CD4-positive, alpha-beta T cell (primary cell): Measurements from ENCODE around the gene DAB2. TPM values are rescaled to one million over a fixed set of nuclear protein-coding genes. Genes with fewer than 3 reads are reported as not detected.

Source experiments
- ATAC-seq: fragments of 200-7000 bp; cut with Tn5 transposase; one replicate; pipeline ENCODE4 v1.10.0; 2022; ENCODE audit warnings: mild to moderate bottlenecking; ENCODE audit not compliant: poor library complexity
- CTCF ChIA-PET: fragments of 350-600 bp; sonication (Branson Sonifier 250); formaldehyde crosslinking; loops from one replicate; lab custom pipeline; 2021; ENCODE audit warnings: antibody characterized with exemption, inconsistent platforms; lab: Charles Lee
- POLR2A ChIA-PET: fragments of 350-600 bp; sonication (Branson Sonifier 250); formaldehyde crosslinking; loops from one replicate; lab custom pipeline; 2021; ENCODE audit warnings: antibody characterized with exemption, inconsistent platforms; lab: Charles Lee
- DNase-seq, 14 experiments: peaks; one replicate each; pipeline ENCODE4 v3.0.0-alpha.2; 2013 to 2020; ENCODE audit warnings: mixed read lengths in 2 of 14
- H3K27ac ChIP-seq, 2 donors: one replicate each; pipeline versions ENCODE4 v1.5.1 to v1.7.0; 2013; ENCODE audit warnings: low read length in 2 of 2, low read depth in 1 of 2, mild to moderate bottlenecking in 1 of 2
- H3K27me3 ChIP-seq, 2 experiments: 1 replicate in 1 of 2; 2 replicates in 1 of 2; pipeline versions ENCODE4 v1.6.1 to v1.7.0; 2013; ENCODE audit warnings: low read length in 2 of 2, control low read depth in 1 of 2, mild to moderate bottlenecking in 1 of 2, moderate library complexity in 1 of 2; ENCODE audit not compliant: insufficient read depth in 2 of 2, control insufficient read depth in 1 of 2
- H3K36me3 ChIP-seq: one replicate; pipeline ENCODE4 v1.6.1; 2013; ENCODE audit warnings: low read length, control low read depth; ENCODE audit not compliant: insufficient read depth
- H3K4me1 ChIP-seq: one replicate; pipeline ENCODE4 v1.6.1; 2013; ENCODE audit warnings: low read length, control low read depth; ENCODE audit not compliant: insufficient read depth
- H3K4me3 ChIP-seq: one replicate; pipeline ENCODE4 v1.5.1; 2013; ENCODE audit warnings: mild to moderate bottlenecking, low read length, moderate library complexity
- H3K9me3 ChIP-seq, 2 experiments: 1 replicate in 1 of 2; 2 replicates in 1 of 2; pipeline versions ENCODE4 v1.6.1 to v1.7.0; 2013; ENCODE audit warnings: low read length in 2 of 2, mild to moderate bottlenecking in 2 of 2, control low read depth in 1 of 2, moderate library complexity in 1 of 2; ENCODE audit not compliant: control insufficient read depth in 1 of 2, insufficient read depth in 1 of 2
- H3K27ac Mint-ChIP-seq: one replicate; pipeline ENCODE4 v1.8.0; 2020; ENCODE audit warnings: mixed read lengths
- H3K27me3 Mint-ChIP-seq: one replicate; pipeline ENCODE4 v1.8.0; 2021; ENCODE audit warnings: mixed read lengths
- H3K36me3 Mint-ChIP-seq: one replicate; pipeline ENCODE4 v1.8.0; 2021; ENCODE audit warnings: low read depth, mixed read lengths
- H3K4me1 Mint-ChIP-seq: one replicate; pipeline ENCODE4 v1.8.0; 2021; ENCODE audit warnings: low read depth, mixed read lengths
- H3K4me3 Mint-ChIP-seq: one replicate; pipeline ENCODE4 v1.8.0; 2020; ENCODE audit warnings: mild to moderate bottlenecking, mixed read lengths
- H3K9me3 Mint-ChIP-seq: one replicate; pipeline ENCODE4 v1.8.0; 2020; ENCODE audit warnings: mixed read lengths
- CTCF ChIP-seq: fragments of 200-600 bp; IDR thresholded peaks from one replicate; pipeline ENCODE4 v1.8.0; 2022; ENCODE audit warnings: antibody characterized with exemption, mild to moderate bottlenecking
- intact Hi-C, 2 experiments: fragments of 100-400 bp; cut with DNase I in 1 of 2; cut with micrococcal nuclease in 1 of 2; formaldehyde crosslinking; loops; one replicate each; pipeline versions ENCODE4 v1.15.1 to v1.9.0; 2023 to 2025; cut with DNase I, micrococcal nuclease
- polyA plus RNA-seq, 2 donors: library from polyadenylated mRNA; unstranded; fragments of 120-200 nt; gene quantifications; one replicate each; pipeline ENCODE4 v1.2.1, GENCODE V29; 2013
- total RNA-seq, 174 experiments: library from RNA in 2 of 174; stranded (reverse) in 2 of 174; gene quantifications; one replicate each; pipeline ENCODE4 v1.2.3 and lab custom pipeline; 2021 to 2026

The DAB2 gene
- under 1 TPM; 0.31 to 0.47 TPM for total RNA-seq
- 2.0 TPM for polyA plus RNA-seq (2013, experiment 1 of 2)
- polyA plus RNA-seq (2013, experiment 2 of 2), result 3.4 TPM
- 0 to 5.0 (median 0.38) reads per million in 172 experiments for total RNA-seq (lab: John Stamatoyannopoulos, UW)

GRCh38 chr5:39424736-39425637 lies at the start of gene DAB2:
Gene DAB2, minus strand, starts transcription at chr5:39424980. Its CDS starts 30,660 bp downstream, at chr5:39394320.
- Histone ChIP-seq H3K36me3 (no peaks in the 10 kb centered on the region), H3K27me3 (peaks cover 21 to 53% of the 10 kb centered on the region in 2 experiments), H3K4me1 (peaks cover 13% of the 10 kb centered on the region), H3K4me3 (peak within 1 kb of the TSS; percentile 51), H3K9me3 (no peaks in the 10 kb centered on the region), H3K27ac (no peak within 1 kb of the TSS)
- CTCF ChIA-PET, result interaction anchor here (1.0 to 1.5 kb wide), 2 partner anchors 11 to 49 kb away, joined by 3 to 4 read pairs; no protein-coding TSS in a partner anchor
- H3K27me3 Mint-ChIP-seq, result peaks cover 67% of the 10 kb centered on the region
- H3K36me3 Mint-ChIP-seq, result no peaks in the 10 kb centered on the region
- ATAC-seq (peak; percentile 69), DNase-seq (peak; percentile 2 to 64 (median 20))
- POLR2A ChIA-PET, result interaction anchor here (0.6 to 1.3 kb wide), 6 partner anchors 9 to 1012 kb away, joined by 3 to 4 read pairs (median 3); no protein-coding TSS in a partner anchor
- H3K4me1 Mint-ChIP-seq, result peaks cover 8% of the 10 kb centered on the region
- peak within 1 kb of the TSS; percentile 83 for H3K4me3 Mint-ChIP-seq
- no peaks in the 10 kb centered on the region for H3K9me3 Mint-ChIP-seq
- H3K27ac Mint-ChIP-seq, result no peak within 1 kb of the TSS
- intact Hi-C loops, result no loop called here
- peak; percentile 47 for TF ChIP-seq CTCF

- intact Hi-C loops, result no loop called here
- no peaks in the 10 kb centered on the region for H3K4me1 ChIP-seq
- no peak overlapping the region for H3K4me3 ChIP-seq
- Mint-ChIP-seq H3K27me3 (peaks cover 6% of the 10 kb centered on the region), H3K4me3 (no peak overlapping the region), H3K9me3 (no peaks in the 10 kb centered on the region), H3K27ac (no peak overlapping the region), H3K4me1 (no peaks in the 10 kb centered on the region), H3K36me3 (no peaks in the 10 kb centered on the region)
- CTCF ChIA-PET, result no interaction called here
- H3K27ac ChIP-seq, result no peak overlapping the region
- no peaks in the 10 kb centered on the region for H3K27me3 ChIP-seq
- no peaks in the 10 kb centered on the region for H3K36me3 ChIP-seq
- POLR2A ChIA-PET, result no interaction called here
- no peak for ATAC-seq
- no peak for TF ChIP-seq CTCF
- no peak for DNase-seq
- H3K9me3 ChIP-seq, result no peaks in the 10 kb centered on the region
Observed at GRCh38 chr5:39473156-39473775, 48.5 kb upstream of the DAB2 start.

GRCh38 chr5:39471836-39472508 lies 47.2 kb upstream of the DAB2 start:
- ChIA-PET POLR2A (no interaction called here), CTCF (no interaction called here)
- intact Hi-C loops, result no loop called here
- H3K9me3 Mint-ChIP-seq, result no peaks in the 10 kb centered on the region
- Histone ChIP-seq H3K9me3 (no peaks in the 10 kb centered on the region), H3K4me1 (no peaks in the 10 kb centered on the region), H3K4me3 (no peak overlapping the region), H3K27ac (no peak overlapping the region), H3K36me3 (no peaks in the 10 kb centered on the region), H3K27me3 (no peaks in the 10 kb centered on the region)
- no peak overlapping the region for H3K4me3 Mint-ChIP-seq
- no peaks in the 10 kb centered on the region for H3K36me3 Mint-ChIP-seq
- no peak for TF ChIP-seq CTCF
- no peaks in the 10 kb centered on the region for H3K4me1 Mint-ChIP-seq
- H3K27me3 Mint-ChIP-seq, result peaks cover 6% of the 10 kb centered on the region
- no peak for DNase-seq
- no peak for ATAC-seq
- no peak overlapping the region for H3K27ac Mint-ChIP-seq
